Measurements from ENCODE around the gene CDC20. TPM values are rescaled to one million over a fixed set of nuclear protein-coding genes. Genes with fewer than 3 reads are reported as not detected.
A peak's percentile ranks its signal among the peaks of the same experiment; 100 is the strongest.

CDC20 gene
- total and polyA plus RNA-seq, 2 of the 8 experiments (the other 6 are each of a cell fraction or from before 2014, with no cell fraction given) = 214 to 221 TPM

DNA sequence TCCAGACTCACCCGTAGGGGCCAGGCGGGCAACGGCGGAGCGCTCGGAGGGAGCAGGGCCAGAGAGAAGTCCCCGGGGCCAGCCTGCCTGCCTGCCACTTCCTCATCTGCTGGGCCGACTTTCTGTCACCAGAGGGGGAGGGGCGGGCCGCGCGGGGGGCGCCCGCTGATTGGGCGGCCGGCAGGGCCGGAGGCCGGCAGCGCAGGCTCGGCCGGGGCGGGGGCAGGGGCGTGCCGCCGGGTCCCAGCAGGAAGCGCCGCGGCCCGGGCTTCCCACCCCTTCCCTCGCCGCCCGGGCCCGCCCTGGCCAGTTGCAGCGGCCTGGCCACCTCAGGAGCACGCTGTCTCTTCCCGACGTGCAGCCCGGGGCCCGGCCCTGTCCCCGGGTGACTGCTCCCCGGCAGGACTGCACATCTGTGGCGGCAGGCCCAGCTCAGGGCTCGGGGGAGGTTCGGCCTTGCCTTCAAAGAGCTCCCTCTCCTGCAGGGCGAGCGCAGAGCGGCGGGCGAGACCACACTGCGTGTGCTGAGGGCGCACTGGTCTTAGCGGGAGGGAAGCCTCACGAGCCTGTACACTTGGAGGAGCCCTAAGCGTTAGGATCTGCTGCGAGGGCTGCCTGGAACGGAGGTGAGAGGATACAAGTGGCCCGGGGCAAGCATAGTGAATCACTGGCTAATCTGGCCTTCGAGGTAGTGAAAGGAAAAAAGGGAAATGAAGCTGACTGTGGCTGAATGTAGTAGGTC, 9.3 kb downstream of the CDC20 start, which contains the start of gene ELOVL1 (continued):
- TF ChIP-seq KDM5A (IDR thresholded peaks at IDR 0.05; ENCODE audit: low read length) (no peak), EZH2 (IDR thresholded peaks at IDR 0.05; ENCODE audit: low read depth, low read length, severe bottlenecking) (no peak), HDAC2 (IDR thresholded peaks at IDR 0.05; ENCODE audit: borderline replicate concordance in 1 of 2, low read depth in 2 of 2, low read length in 2 of 2) (0 out of 4 replicates have a peak, but pooled peaks of 1 of the 2 experiments have one; percentile 48), ASH2L (IDR thresholded peaks at IDR 0.05; ENCODE audit: low read length) (peak; percentile 82), CEBPB (IDR thresholded peaks at IDR 0.05; ENCODE audit: low read depth, low read length) (no peak), CREB1 (IDR thresholded peaks at IDR 0.05) (no peak; the same call in 1 of the 2 replicates), TEAD4 (IDR thresholded peaks at IDR 0.05; ENCODE audit: low read depth, low read length) (no peak), POLR2A (IDR thresholded peaks at IDR 0.05; ENCODE audit: control extremely low read depth in 1 of 2, low read depth in 2 of 2, low read length in 2 of 2) (peak; percentile 14 to 72), SP1 (IDR thresholded peaks at IDR 0.05; ENCODE audit: low read depth, low read length) (0 out of 2 replicates have a peak, but pooled peaks have one; percentile 28), KDM4A (IDR thresholded peaks at IDR 0.05; ENCODE audit: low read depth, low read length, severe bottlenecking) (peak; percentile 62), RAD21 (IDR thresholded peaks at IDR 0.05 in 1 of 2, conservative IDR thresholded peaks at IDR 0.05 in 1 of 2; ENCODE audit: low read depth in 2 of 2, low read length in 2 of 2) (peak; percentile 1 to 19; a peak in 1 of 4 replicates), NRF1 (IDR thresholded peaks at IDR 0.05; ENCODE audit: low read depth, low read length) (no peak), SAP30 (IDR thresholded peaks at IDR 0.05; ENCODE audit: insufficient read depth, insufficient replicate concordance, low read length) (no peak), BACH1 (IDR thresholded peaks at IDR 0.05; ENCODE audit: low read length) (no peak), KDM1A (IDR thresholded peaks at IDR 0.05; ENCODE audit: borderline replicate concordance, low read length) (no peak), TAF1 (IDR thresholded peaks at IDR 0.05; ENCODE audit: low read depth, low read length) (peak; percentile 76; the same call in 1 of the 2 replicates), SP2 (IDR thresholded peaks at IDR 0.05; ENCODE audit: low read length) (no peak), CHD2 (IDR thresholded peaks at IDR 0.05; ENCODE audit: low read length) (peak; percentile 11; the same call in 1 of the 2 replicates)
- TF ChIP-seq, protein P1, sequence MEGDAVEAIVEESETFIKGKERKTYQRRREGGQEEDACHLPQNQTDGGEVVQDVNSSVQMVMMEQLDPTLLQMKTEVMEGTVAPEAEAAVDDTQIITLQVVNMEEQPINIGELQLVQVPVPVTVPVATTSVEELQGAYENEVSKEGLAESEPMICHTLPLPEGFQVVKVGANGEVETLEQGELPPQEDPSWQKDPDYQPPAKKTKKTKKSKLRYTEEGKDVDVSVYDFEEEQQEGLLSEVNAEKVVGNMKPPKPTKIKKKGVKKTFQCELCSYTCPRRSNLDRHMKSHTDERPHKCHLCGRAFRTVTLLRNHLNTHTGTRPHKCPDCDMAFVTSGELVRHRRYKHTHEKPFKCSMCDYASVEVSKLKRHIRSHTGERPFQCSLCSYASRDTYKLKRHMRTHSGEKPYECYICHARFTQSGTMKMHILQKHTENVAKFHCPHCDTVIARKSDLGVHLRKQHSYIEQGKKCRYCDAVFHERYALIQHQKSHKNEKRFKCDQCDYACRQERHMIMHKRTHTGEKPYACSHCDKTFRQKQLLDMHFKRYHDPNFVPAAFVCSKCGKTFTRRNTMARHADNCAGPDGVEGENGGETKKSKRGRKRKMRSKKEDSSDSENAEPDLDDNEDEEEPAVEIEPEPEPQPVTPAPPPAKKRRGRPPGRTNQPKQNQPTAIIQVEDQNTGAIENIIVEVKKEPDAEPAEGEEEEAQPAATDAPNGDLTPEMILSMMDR (IDR thresholded peaks at IDR 0.05; ENCODE audit: control extremely low read depth in 1 of 3, insufficient read depth in 1 of 3, low read depth in 1 of 3, low read length in 3 of 3) = peak in 2 of 3 experiments; percentile 4 to 9; a peak in 2 of 4 replicates
- TF ChIP-seq, protein P2, sequence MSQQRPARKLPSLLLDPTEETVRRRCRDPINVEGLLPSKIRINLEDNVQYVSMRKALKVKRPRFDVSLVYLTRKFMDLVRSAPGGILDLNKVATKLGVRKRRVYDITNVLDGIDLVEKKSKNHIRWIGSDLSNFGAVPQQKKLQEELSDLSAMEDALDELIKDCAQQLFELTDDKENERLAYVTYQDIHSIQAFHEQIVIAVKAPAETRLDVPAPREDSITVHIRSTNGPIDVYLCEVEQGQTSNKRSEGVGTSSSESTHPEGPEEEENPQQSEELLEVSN (IDR thresholded peaks at IDR 0.05) = peak; percentile 86
- TF ChIP-seq, protein P3, sequence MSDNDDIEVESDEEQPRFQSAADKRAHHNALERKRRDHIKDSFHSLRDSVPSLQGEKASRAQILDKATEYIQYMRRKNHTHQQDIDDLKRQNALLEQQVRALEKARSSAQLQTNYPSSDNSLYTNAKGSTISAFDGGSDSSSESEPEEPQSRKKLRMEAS (IDR thresholded peaks at IDR 0.05) = peak; percentile 81

Measured in H1 (cell line).